Trophoblast cell (in vitro differentiated cells and primary cell): ENCODE data around the gene TLR4.

Experiments used
- DNase-seq, 2 donors: peaks; one replicate each; pipeline ENCODE4 v3.0.0-alpha.2; 2016
- H2AFZ ChIP-seq: 2 replicates; pipeline ENCODE4 v1.6.1; 2013; ENCODE audit warnings: low read length, moderate library complexity, mild to moderate bottlenecking; ENCODE audit not compliant: insufficient read depth, poor library complexity
- H2AK5ac ChIP-seq: 2 replicates; pipeline ENCODE4 v1.6.1; 2013; ENCODE audit warnings: mild to moderate bottlenecking, low read length
- H2BK120ac ChIP-seq: 2 replicates; pipeline ENCODE4 v1.6.1; 2013; ENCODE audit warnings: low read length, mild to moderate bottlenecking, moderate library complexity; ENCODE audit not compliant: insufficient read depth, poor library complexity
- H2BK12ac ChIP-seq: 2 replicates; pipeline ENCODE4 v1.6.1; 2013; ENCODE audit warnings: mild to moderate bottlenecking, low read length, moderate library complexity
- H2BK5ac ChIP-seq: 2 replicates; pipeline ENCODE4 v1.6.1; 2013; ENCODE audit warnings: low read length, low read depth, moderate library complexity, mild to moderate bottlenecking; ENCODE audit not compliant: poor library complexity
- H3K14ac ChIP-seq: 2 replicates; pipeline ENCODE4 v1.6.1; 2013; ENCODE audit warnings: mild to moderate bottlenecking, low read length
- H3K18ac ChIP-seq: 2 replicates; pipeline ENCODE4 v1.6.1; 2013; ENCODE audit warnings: mild to moderate bottlenecking, low read length
- H3K23ac ChIP-seq: 2 replicates; pipeline ENCODE4 v1.6.1; 2013; ENCODE audit warnings: low read length
- H3K27ac ChIP-seq: 2 replicates; pipeline ENCODE4 v1.5.1; 2013; ENCODE audit warnings: low read depth, mild to moderate bottlenecking, inconsistent platforms, low read length, moderate library complexity
- H3K27me3 ChIP-seq: 2 replicates; pipeline ENCODE4 v1.6.1; 2013; ENCODE audit warnings: inconsistent platforms, mild to moderate bottlenecking, low read length, moderate library complexity; ENCODE audit not compliant: insufficient read depth
- H3K36me3 ChIP-seq, 2 experiments: 1 replicate in 1 of 2; 2 replicates in 1 of 2; pipeline ENCODE4 v1.6.1; 2013; ENCODE audit warnings: low read length in 2 of 2, mild to moderate bottlenecking in 2 of 2, moderate library complexity in 1 of 2; ENCODE audit not compliant: insufficient read depth in 2 of 2, control insufficient read depth in 1 of 2
- H3K4ac ChIP-seq: 2 replicates; pipeline ENCODE4 v1.6.1; 2013; ENCODE audit warnings: low read depth, mild to moderate bottlenecking, low read length, moderate library complexity
- H3K4me1 ChIP-seq, 2 experiments: 1 replicate in 1 of 2; 2 replicates in 1 of 2; pipeline ENCODE4 v1.6.1; 2013; ENCODE audit warnings: low read length in 2 of 2, mild to moderate bottlenecking in 2 of 2, moderate library complexity in 1 of 2; ENCODE audit not compliant: insufficient read depth in 2 of 2, control insufficient read depth in 1 of 2
- H3K4me2 ChIP-seq: 2 replicates; pipeline ENCODE4 v1.6.1; 2013; ENCODE audit warnings: inconsistent platforms, mild to moderate bottlenecking, low read length, moderate library complexity
- H3K4me3 ChIP-seq: 2 replicates; pipeline ENCODE4 v1.5.1; 2013; ENCODE audit warnings: mild to moderate bottlenecking, low read depth, low read length, inconsistent platforms
- H3K79me1 ChIP-seq: one replicate; pipeline ENCODE4 v1.6.1; 2013; ENCODE audit warnings: low read length
- H3K79me2 ChIP-seq: 2 replicates; pipeline ENCODE4 v1.6.1; 2013; ENCODE audit warnings: low read length, mild to moderate bottlenecking; ENCODE audit not compliant: control insufficient read depth, insufficient read depth, poor library complexity
- H3K9ac ChIP-seq: 2 replicates; pipeline ENCODE4 v1.6.1; 2013; ENCODE audit warnings: mild to moderate bottlenecking, low read length
- H3K9me3 ChIP-seq: 2 replicates; pipeline ENCODE4 v1.6.1; 2013; ENCODE audit warnings: low read depth, mild to moderate bottlenecking, control low read depth, inconsistent platforms, low read length; ENCODE audit not compliant: insufficient read depth
- H4K12ac ChIP-seq: 2 replicates; pipeline ENCODE4 v1.6.1; 2013; ENCODE audit warnings: low read depth, mild to moderate bottlenecking, low read length, moderate library complexity
- H4K8ac ChIP-seq: 2 replicates; pipeline ENCODE4 v1.6.1; 2013; ENCODE audit warnings: low read depth, mild to moderate bottlenecking, low read length, moderate library complexity
- H4K91ac ChIP-seq: one replicate; pipeline ENCODE4 v1.6.1; 2013; ENCODE audit warnings: low read depth, mild to moderate bottlenecking, low read length, moderate library complexity
- WGBS: extraction: QIAGEN DNeasy Blood & Tissue Kit; methylation state at CpG from one replicate; pipeline ENCODE4 v1.1.7; 2013; ENCODE audit warnings: missing lambda C conversion rate; ENCODE audit not compliant: insufficient read length, insufficient coverage; ENCODE audit errors: extremely low coverage; 5-methylcytosine and 5-hydroxymethylcytosine counted together

The TLR4 gene

GRCh38 chr9:117725426-117725887 lies 21.3 kb downstream of the TLR4 start:
- peak in 1 of 2 donors; percentile 16 for DNase-seq
- H4K8ac ChIP-seq, result no peak overlapping the region
- H2AFZ ChIP-seq, result no peak overlapping the region
- H3K4me3 ChIP-seq, result no peak overlapping the region
- no peaks in the 10 kb centered on the region for H3K79me1 ChIP-seq
- H2AK5ac ChIP-seq, result no peak overlapping the region
- H3K23ac ChIP-seq, result no peak overlapping the region
- no peaks in the 10 kb centered on the region for H3K9me3 ChIP-seq
- WGBS, result no CpG with 5 or more reads among the region's 2 CpGs
- H2BK12ac ChIP-seq, result no peak overlapping the region
- H3K4me1 ChIP-seq, result no peaks in the 10 kb centered on the region
- no peaks in the 10 kb centered on the region for H3K27me3 ChIP-seq
- H3K4ac ChIP-seq, result no peak overlapping the region
- no peak overlapping the region for H4K91ac ChIP-seq
- H2BK5ac ChIP-seq, result no peak overlapping the region
- H4K12ac ChIP-seq, result no peak overlapping the region
- H3K18ac ChIP-seq, result no peak overlapping the region
- H3K9ac ChIP-seq, result no peak overlapping the region
- no peak overlapping the region for H3K27ac ChIP-seq
- no peak overlapping the region for H2BK120ac ChIP-seq
- no peak overlapping the region for H3K14ac ChIP-seq
- H3K4me2 ChIP-seq, result no peak overlapping the region
- no peaks in the 10 kb centered on the region for H3K36me3 ChIP-seq
- H3K79me2 ChIP-seq, result no peaks in the 10 kb centered on the region

GRCh38 chr9:117729375-117729774 lies 25.2 kb downstream of the TLR4 start:
- Histone ChIP-seq H3K79me2 (no peaks in the 10 kb centered on the region), H3K4ac (no peak overlapping the region), H3K23ac (no peak overlapping the region), H4K91ac (no peak overlapping the region), H3K14ac (no peak overlapping the region), H2AFZ (no peak overlapping the region), H3K27me3 (no peaks in the 10 kb centered on the region), H4K12ac (no peak overlapping the region), H3K18ac (no peak overlapping the region), H3K9ac (no peak overlapping the region), H3K4me1 (no peaks in the 10 kb centered on the region), H3K79me1 (no peaks in the 10 kb centered on the region), H2BK120ac (no peak overlapping the region), H3K4me3 (no peak overlapping the region), H3K36me3 (no peaks in the 10 kb centered on the region), H4K8ac (no peak overlapping the region), H3K4me2 (no peak overlapping the region), H3K9me3 (no peaks in the 10 kb centered on the region), H2BK12ac (no peak overlapping the region), H3K27ac (no peak overlapping the region), H2AK5ac (no peak overlapping the region), H2BK5ac (no peak overlapping the region)
- no CpG with 5 or more reads among the region's 2 CpGs for WGBS
- DNase-seq, result no peak

GRCh38 chr9:117732494-117732893 lies 28.3 kb downstream of the TLR4 start:
- no peak overlapping the region for H2BK5ac ChIP-seq
- H3K9me3 ChIP-seq, result no peaks in the 10 kb centered on the region
- no peak overlapping the region for H3K4me3 ChIP-seq
- no peaks in the 10 kb centered on the region for H3K79me2 ChIP-seq
- no peaks in the 10 kb centered on the region for H3K36me3 ChIP-seq
- no peak overlapping the region for H3K23ac ChIP-seq
- no peak overlapping the region for H3K18ac ChIP-seq
- H2BK120ac ChIP-seq, result no peak overlapping the region
- no peak overlapping the region for H3K4ac ChIP-seq
- no peak overlapping the region for H4K12ac ChIP-seq
- H3K14ac ChIP-seq, result no peak overlapping the region
- no peaks in the 10 kb centered on the region for H3K79me1 ChIP-seq
- no CpG with 5 or more reads among the region's 6 CpGs for WGBS
- no peak overlapping the region for H3K27ac ChIP-seq
- H4K8ac ChIP-seq, result no peak overlapping the region
- no peak overlapping the region for H2AFZ ChIP-seq
- no peak overlapping the region for H2BK12ac ChIP-seq
- no peak overlapping the region for H3K4me2 ChIP-seq
- no peaks in the 10 kb centered on the region for H3K4me1 ChIP-seq
- H2AK5ac ChIP-seq, result no peak overlapping the region
- DNase-seq, result no peak
- no peak overlapping the region for H4K91ac ChIP-seq
- H3K27me3 ChIP-seq, result no peaks in the 10 kb centered on the region
- no peak overlapping the region for H3K9ac ChIP-seq

GRCh38 chr9:117733465-117733864 lies 29.3 kb downstream of the TLR4 start:
- no peak overlapping the region for H3K18ac ChIP-seq
- no peak overlapping the region for H4K12ac ChIP-seq
- H3K4me3 ChIP-seq, result no peak overlapping the region
- H3K27me3 ChIP-seq, result no peaks in the 10 kb centered on the region
- no peak overlapping the region for H3K23ac ChIP-seq
- no peak overlapping the region for H4K8ac ChIP-seq
- H3K14ac ChIP-seq, result no peak overlapping the region
- H2BK120ac ChIP-seq, result no peak overlapping the region
- H3K27ac ChIP-seq, result no peak overlapping the region
- no peaks in the 10 kb centered on the region for H3K4me1 ChIP-seq
- H4K91ac ChIP-seq, result no peak overlapping the region
- H2AFZ ChIP-seq, result no peak overlapping the region
- H3K9ac ChIP-seq, result no peak overlapping the region
- no peaks in the 10 kb centered on the region for H3K79me2 ChIP-seq
- H3K4me2 ChIP-seq, result no peak overlapping the region
- H3K79me1 ChIP-seq, result no peaks in the 10 kb centered on the region
- H3K36me3 ChIP-seq, result no peaks in the 10 kb centered on the region
- no peak overlapping the region for H2AK5ac ChIP-seq
- H3K9me3 ChIP-seq, result no peaks in the 10 kb centered on the region
- no peak overlapping the region for H3K4ac ChIP-seq
- WGBS, result no CpG with 5 or more reads among the region's 1 CpG
- no peak for DNase-seq
- H2BK5ac ChIP-seq, result no peak overlapping the region
- no peak overlapping the region for H2BK12ac ChIP-seq
